ENCODE results near the gene PEX3. TPM values are rescaled to one million over a fixed set of nuclear protein-coding genes. Genes with fewer than 3 reads are reported as not detected.

PEX3 gene
- total and polyA plus RNA-seq, 8 donors, result 2.8 to 9.6 (median 6.6) TPM

DNA sequence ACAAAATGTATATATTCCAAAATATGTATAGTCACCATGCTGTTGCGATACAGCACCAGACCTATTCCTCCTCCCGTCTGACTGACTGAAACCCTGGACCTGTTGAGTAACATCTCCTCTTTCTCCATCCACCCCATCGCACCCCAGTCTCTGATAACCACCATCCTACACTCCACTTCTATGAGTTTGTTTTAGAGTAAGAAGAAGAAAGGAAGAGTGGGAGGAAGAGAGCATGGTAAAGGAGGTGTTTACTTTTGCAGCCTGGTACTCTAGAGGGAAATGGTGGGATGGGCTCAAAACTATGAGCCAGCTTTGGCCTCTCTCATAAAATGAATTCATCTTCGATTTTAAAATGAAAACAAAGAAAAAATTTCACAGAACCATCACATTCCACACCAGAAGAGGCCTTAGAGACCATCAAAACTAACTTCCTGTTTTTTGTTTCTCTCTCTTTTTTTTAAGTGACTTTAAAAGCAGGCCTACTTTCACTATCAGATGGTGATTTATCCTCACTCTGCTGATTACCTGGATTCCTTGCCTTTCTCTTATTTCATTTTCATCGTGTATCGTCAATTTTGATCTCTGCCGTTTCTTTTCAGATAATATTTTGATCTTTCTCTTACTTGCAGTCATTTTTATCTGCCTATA lies 77.7 kb downstream of the PEX3 start:
- Histone ChIP-seq H3K9me3 (no peaks in the 10 kb centered on the region), H3K4me1 (no peaks in the 10 kb centered on the region), H3K36me3 (no peaks in the 10 kb centered on the region), H3K27me3 (peaks cover 0 to 3% (median 0%) of the 10 kb centered on the region in 4 donors), H3K27ac (no peak overlapping the region), H3K4me3 (no peak overlapping the region)
- TF ChIP-seq, protein P1, sequence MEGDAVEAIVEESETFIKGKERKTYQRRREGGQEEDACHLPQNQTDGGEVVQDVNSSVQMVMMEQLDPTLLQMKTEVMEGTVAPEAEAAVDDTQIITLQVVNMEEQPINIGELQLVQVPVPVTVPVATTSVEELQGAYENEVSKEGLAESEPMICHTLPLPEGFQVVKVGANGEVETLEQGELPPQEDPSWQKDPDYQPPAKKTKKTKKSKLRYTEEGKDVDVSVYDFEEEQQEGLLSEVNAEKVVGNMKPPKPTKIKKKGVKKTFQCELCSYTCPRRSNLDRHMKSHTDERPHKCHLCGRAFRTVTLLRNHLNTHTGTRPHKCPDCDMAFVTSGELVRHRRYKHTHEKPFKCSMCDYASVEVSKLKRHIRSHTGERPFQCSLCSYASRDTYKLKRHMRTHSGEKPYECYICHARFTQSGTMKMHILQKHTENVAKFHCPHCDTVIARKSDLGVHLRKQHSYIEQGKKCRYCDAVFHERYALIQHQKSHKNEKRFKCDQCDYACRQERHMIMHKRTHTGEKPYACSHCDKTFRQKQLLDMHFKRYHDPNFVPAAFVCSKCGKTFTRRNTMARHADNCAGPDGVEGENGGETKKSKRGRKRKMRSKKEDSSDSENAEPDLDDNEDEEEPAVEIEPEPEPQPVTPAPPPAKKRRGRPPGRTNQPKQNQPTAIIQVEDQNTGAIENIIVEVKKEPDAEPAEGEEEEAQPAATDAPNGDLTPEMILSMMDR (IDR thresholded peaks at IDR 0.05), result no peak
- ATAC-seq, result no peak
- 78 to 84% methylated on average over 7 of the region's 7 CpGs for WGBS, 2 donors
- DNase-seq, result no peak
- intact Hi-C loops (cut with DNase I), result no loop called here
- no peak for FAIRE-seq

DNA sequence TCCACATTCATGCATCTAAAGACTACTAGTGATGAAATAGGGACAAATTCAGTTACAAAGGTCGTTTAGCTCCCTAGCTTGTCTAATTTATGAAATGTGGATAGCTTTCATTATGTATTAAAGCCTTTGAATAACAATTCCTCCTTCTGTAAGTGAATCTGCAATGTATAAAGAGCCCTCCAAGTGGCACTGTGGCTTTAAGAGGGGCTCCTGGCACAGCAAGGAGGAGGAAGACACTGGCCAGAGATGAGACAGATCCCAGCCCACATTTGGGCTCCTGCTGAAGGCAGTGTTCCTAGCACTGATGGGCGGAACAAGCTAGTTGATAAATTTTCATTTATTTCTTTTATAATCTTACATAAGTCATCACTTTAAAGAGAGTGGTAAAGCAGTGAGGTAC lies 78.5 kb downstream of the PEX3 start:
- FAIRE-seq, result no peak
- intact Hi-C loops (cut with DNase I), result no loop called here
- WGBS, 2 donors, result 55 to 59% methylated on average over 2 of the region's 2 CpGs

DNA sequence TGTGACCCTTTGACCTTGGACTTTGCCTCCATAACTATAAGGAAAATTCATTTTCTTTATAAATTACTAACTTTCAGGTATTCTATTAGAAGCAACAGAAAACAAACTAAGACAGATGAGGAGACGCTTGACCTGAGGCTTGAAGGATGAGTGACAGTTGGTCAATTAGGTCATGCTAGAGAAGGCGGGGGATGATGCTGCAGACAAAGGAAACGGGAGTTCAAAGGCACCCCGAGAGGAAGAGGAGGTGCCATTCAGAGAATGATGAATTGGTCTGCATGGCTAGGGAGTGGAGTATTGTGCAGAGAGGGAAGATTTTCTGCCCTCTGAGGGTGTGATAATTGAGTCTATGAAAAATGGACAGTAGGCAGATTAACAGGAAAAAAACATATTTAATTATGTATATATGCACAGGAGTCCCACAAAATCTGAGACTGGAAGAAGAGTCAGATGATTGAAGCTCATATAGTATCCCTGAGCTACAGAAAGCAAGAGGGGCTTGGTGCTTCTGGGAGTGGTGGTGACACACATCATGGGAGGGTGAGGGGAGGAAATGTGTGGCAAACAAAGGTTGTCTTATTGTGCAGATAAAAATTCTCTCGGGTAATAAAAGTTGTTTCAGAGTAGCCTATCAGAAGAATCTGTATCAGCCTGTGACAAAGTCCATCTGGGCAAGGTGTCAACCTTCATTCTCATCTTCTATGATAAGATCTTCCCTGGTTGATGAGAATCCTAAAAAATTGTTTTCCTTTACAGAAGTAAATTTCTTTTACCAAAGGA lies 81.3 kb downstream of the PEX3 start:
- intact Hi-C loops (cut with DNase I), result no loop called here

More for the DNA sequence above, 78.5 kb downstream of the PEX3 start:
- Histone ChIP-seq H3K4me1 (no peaks in the 10 kb centered on the region), H3K27ac (no peak overlapping the region), H3K36me3 (no peaks in the 10 kb centered on the region), H3K9me3 (no peaks in the 10 kb centered on the region), H3K27me3 (peaks cover 0 to 3% (median 0%) of the 10 kb centered on the region in 4 donors), H3K4me3 (no peak overlapping the region)
- ATAC-seq (no peak), DNase-seq (no peak)
- TF ChIP-seq, protein P1 (IDR thresholded peaks at IDR 0.05), result no peak

DNA sequence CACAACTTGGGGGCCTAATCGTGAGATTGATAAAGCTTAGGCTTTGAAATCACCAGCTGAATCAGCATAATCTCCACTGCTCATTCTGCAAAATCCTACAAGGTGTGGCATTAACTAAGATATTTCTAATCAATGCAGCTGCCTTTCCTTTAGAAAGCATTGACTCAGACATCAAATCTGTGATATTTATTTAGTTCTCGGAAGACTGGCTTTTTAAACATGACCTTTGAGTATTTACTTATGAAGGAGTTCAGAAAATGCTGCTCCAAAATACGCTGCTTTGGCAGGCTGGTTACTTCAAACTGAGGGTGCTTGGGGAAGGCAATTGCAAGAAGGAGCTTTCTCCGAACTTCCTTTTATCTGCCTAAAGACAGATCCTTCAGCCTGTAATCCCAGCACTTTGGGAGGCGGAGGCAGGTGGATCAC lies 84.6 kb downstream of the PEX3 start:
- H3K4me1 ChIP-seq, result no peaks in the 10 kb centered on the region
- H3K27ac ChIP-seq, result no peak overlapping the region
- peak in 2 of 4 donors; percentile 16 to 42 for ATAC-seq
- DNase-seq, result no peak
- FAIRE-seq, result no peak
- no peak overlapping the region for H3K4me3 ChIP-seq
- WGBS, 2 donors, result 40 to 51% methylated on average over 5 of the region's 5 CpGs
- intact Hi-C loops (cut with DNase I), result no loop called here
- no peaks in the 10 kb centered on the region for H3K36me3 ChIP-seq
- H3K9me3 ChIP-seq, result no peaks in the 10 kb centered on the region
- H3K27me3 ChIP-seq, result peaks cover 0 to 3% (median 0%) of the 10 kb centered on the region in 4 donors
- TF ChIP-seq, protein P1 (IDR thresholded peaks at IDR 0.05), result no peak

More for the DNA sequence above, 81.3 kb downstream of the PEX3 start:
- ATAC-seq (no peak), DNase-seq (no peak), FAIRE-seq (no peak)
- peaks cover 0 to 3% (median 0%) of the 10 kb centered on the region in 4 donors for H3K27me3 ChIP-seq
- no peak overlapping the region for H3K27ac ChIP-seq
- 48 to 49% methylated on average over 5 of the region's 5 CpGs for WGBS, 2 donors
- H3K36me3 ChIP-seq, result no peaks in the 10 kb centered on the region
- H3K4me1 ChIP-seq, result no peaks in the 10 kb centered on the region
- H3K4me3 ChIP-seq, result no peak overlapping the region
- H3K9me3 ChIP-seq, result no peaks in the 10 kb centered on the region
- TF ChIP-seq, protein P1 (IDR thresholded peaks at IDR 0.05), result no peak
